Astrocyte (in vitro differentiated cells and primary cell): Measurements from ENCODE around the gene UVSSA. TPM values are rescaled to one million over a fixed set of nuclear protein-coding genes. Genes with fewer than 3 reads are reported as not detected.

Experiments
- DNase-seq: peaks from one replicate; pipeline ENCODE4 v3.0.0-alpha.2; 2010; ENCODE audit warnings: low read depth
- FAIRE-seq: peaks from 2 replicates; lab custom pipeline; 2011; peaks lifted over from hg19 to GRCh38; lab: Jason Lieb, UNC
- H2AFZ ChIP-seq: 2 replicates; pipeline ENCODE4 v1.6.0; 2012; ENCODE audit warnings: low read depth, low read length, inconsistent platforms
- H3K27ac ChIP-seq: 2 replicates; pipeline ENCODE4 v1.5.1; 2011; ENCODE audit warnings: low read depth, low read length, inconsistent platforms
- H3K27me3 ChIP-seq: 2 replicates; pipeline ENCODE4 v1.6.0; 2011; ENCODE audit warnings: low read length, inconsistent platforms; ENCODE audit not compliant: insufficient read depth
- H3K36me3 ChIP-seq: 2 replicates; pipeline ENCODE4 v1.5.1; 2011; ENCODE audit warnings: low read length, inconsistent platforms; ENCODE audit not compliant: insufficient read depth
- H3K4me1 ChIP-seq: 2 replicates; pipeline ENCODE4 v1.5.1; 2011; ENCODE audit warnings: low read length, inconsistent platforms; ENCODE audit not compliant: insufficient read depth
- H3K4me2 ChIP-seq: 2 replicates; pipeline ENCODE4 v1.6.0; 2012; ENCODE audit warnings: low read length, inconsistent platforms
- H3K4me3 ChIP-seq: 2 replicates; pipeline ENCODE4 v1.5.1; 2011; ENCODE audit warnings: low read depth, mild to moderate bottlenecking, low read length, inconsistent platforms; ENCODE audit not compliant: insufficient read depth
- H3K79me2 ChIP-seq: 2 replicates; pipeline ENCODE4 v1.6.0; 2012; ENCODE audit warnings: mild to moderate bottlenecking, low read length, inconsistent platforms; ENCODE audit not compliant: insufficient read depth
- H3K9ac ChIP-seq: 2 replicates; pipeline ENCODE4 v1.6.0; 2012; ENCODE audit warnings: mild to moderate bottlenecking, low read length, inconsistent platforms
- H3K9me3 ChIP-seq: 2 replicates; pipeline ENCODE4 v1.5.1; 2012; ENCODE audit warnings: low read depth, mild to moderate bottlenecking, low read length, inconsistent platforms; ENCODE audit not compliant: insufficient read depth
- H4K20me1 ChIP-seq: 2 replicates; pipeline ENCODE4 v1.6.0; 2012; ENCODE audit warnings: low read length, inconsistent platforms; ENCODE audit not compliant: insufficient read depth
- H3K27ac Mint-ChIP-seq: one replicate; pipeline ENCODE4 v1.8.0; 2021; ENCODE audit warnings: mild to moderate bottlenecking, mixed read lengths; ENCODE audit not compliant: unreplicated experiment
- H3K27me3 Mint-ChIP-seq: one replicate; pipeline ENCODE4 v1.8.0; 2021; ENCODE audit warnings: low read depth, mixed read lengths; ENCODE audit not compliant: unreplicated experiment
- H3K36me3 Mint-ChIP-seq: one replicate; pipeline ENCODE4 v1.8.0; 2021; ENCODE audit warnings: low read depth, mixed read lengths; ENCODE audit not compliant: unreplicated experiment
- H3K4me1 Mint-ChIP-seq: one replicate; pipeline ENCODE4 v1.8.0; 2021; ENCODE audit warnings: low read depth, mixed read lengths; ENCODE audit not compliant: unreplicated experiment
- H3K4me3 Mint-ChIP-seq: one replicate; pipeline ENCODE4 v1.8.0; 2021; ENCODE audit warnings: mild to moderate bottlenecking, moderate library complexity, mixed read lengths; ENCODE audit not compliant: unreplicated experiment
- H3K9me3 Mint-ChIP-seq: one replicate; pipeline ENCODE4 v1.8.0; 2021; ENCODE audit warnings: mild to moderate bottlenecking, mixed read lengths; ENCODE audit not compliant: unreplicated experiment
- CTCF ChIP-seq: IDR thresholded peaks from 2 replicates; pipeline ENCODE4 v1.5.1; 2011; ENCODE audit warnings: low read depth, mild to moderate bottlenecking, inconsistent platforms, low read length, moderate library complexity; ENCODE audit not compliant: insufficient read depth
- EZH2 ChIP-seq: IDR thresholded peaks from 2 replicates; pipeline ENCODE4 v1.6.1; 2012; ENCODE audit warnings: mild to moderate bottlenecking, low read length, inconsistent platforms; ENCODE audit not compliant: insufficient read depth
- total RNA-seq: library from RNA; stranded (reverse); gene quantifications from 2 replicates; pipeline ENCODE4 v1.2.1, GENCODE V29; 2021

Gene UVSSA
- total RNA-seq, 1 donor from 2014 or later: 14.8 TPM

GRCh38 chr4:1416051-1416947 lies 69.3 kb downstream of the UVSSA start:
- no peak overlapping the region for H3K4me2 ChIP-seq
- H2AFZ ChIP-seq: no peak overlapping the region
- H3K36me3 ChIP-seq: no peaks in the 10 kb centered on the region
- H3K27me3 Mint-ChIP-seq: peaks cover 66% of the 10 kb centered on the region
- no peaks in the 10 kb centered on the region for H3K4me1 Mint-ChIP-seq
- H3K9me3 Mint-ChIP-seq: no peaks in the 10 kb centered on the region
- no peak for TF ChIP-seq EZH2
- TF ChIP-seq CTCF: no peak
- peaks cover 23% of the 10 kb centered on the region for H3K27me3 ChIP-seq
- DNase-seq: no peak
- no peak overlapping the region for H3K4me3 Mint-ChIP-seq
- H3K36me3 Mint-ChIP-seq: no peaks in the 10 kb centered on the region
- H3K79me2 ChIP-seq: no peaks in the 10 kb centered on the region
- H3K27ac Mint-ChIP-seq: no peak overlapping the region
- FAIRE-seq: no peak
- no peak overlapping the region for H3K27ac ChIP-seq
- no peak overlapping the region for H3K9ac ChIP-seq
- no peak overlapping the region for H3K4me3 ChIP-seq
- no peaks in the 10 kb centered on the region for H3K4me1 ChIP-seq
- H4K20me1 ChIP-seq: peaks cover 2% of the 10 kb centered on the region
- H3K9me3 ChIP-seq: no peaks in the 10 kb centered on the region

GRCh38 chr4:1416948-1417260 lies 69.9 kb downstream of the UVSSA start:
- no peak for FAIRE-seq
- DNase-seq: no peak
- TF ChIP-seq CTCF: no peak

More at GRCh38 chr4:1416948-1417260, 69.9 kb downstream of the UVSSA start:
- no peaks in the 10 kb centered on the region for H4K20me1 ChIP-seq
- no peak overlapping the region for H3K9ac ChIP-seq
- H3K27ac ChIP-seq: no peak overlapping the region
- Mint-ChIP-seq H3K9me3 (no peaks in the 10 kb centered on the region), H3K27ac (no peak overlapping the region), H3K27me3 (peaks cover 65% of the 10 kb centered on the region), H3K4me1 (no peaks in the 10 kb centered on the region), H3K4me3 (no peak overlapping the region), H3K36me3 (no peaks in the 10 kb centered on the region)
- H3K9me3 ChIP-seq: no peaks in the 10 kb centered on the region
- no peak overlapping the region for H3K4me3 ChIP-seq
- peaks cover 24% of the 10 kb centered on the region for H3K27me3 ChIP-seq
- no peaks in the 10 kb centered on the region for H3K79me2 ChIP-seq
- no peaks in the 10 kb centered on the region for H3K36me3 ChIP-seq
- H2AFZ ChIP-seq: no peak overlapping the region
- no peak overlapping the region for H3K4me2 ChIP-seq
- H3K4me1 ChIP-seq: no peaks in the 10 kb centered on the region
